Suprapubic skin (tissue), 3 donors: ENCODE measurements around the gene MICB.

Experiments
- CTCF ChIP-seq, 2 donors: fragments of 200-600 bp in 1 of 2; fragments of 450-650 bp in 1 of 2; sonication (generic) in 1 of 2; IDR thresholded peaks; one replicate each; pipeline ENCODE4 v1.5.1; 2016 to 2019; ENCODE audit warnings: antibody characterized with exemption in 2 of 2, mild to moderate bottlenecking in 1 of 2, moderate library complexity in 1 of 2
- POLR2A ChIP-seq, 2 donors: fragments of 450-650 bp; IDR thresholded peaks; one replicate each; pipeline ENCODE4 v1.6.1; 2017; ENCODE audit warnings: antibody characterized with exemption in 2 of 2, mild to moderate bottlenecking in 2 of 2, moderate library complexity in 2 of 2

- TF ChIP-seq CTCF (IDR thresholded peaks at IDR 0.05): no peak
- no peak for TF ChIP-seq POLR2A (IDR thresholded peaks at IDR 0.05)
Measured at GRCh38 chr6:31490115-31490873, 7.7 kb upstream of the MICB start.
